ENCODE data around the gene PPP2R2C.

DNA sequence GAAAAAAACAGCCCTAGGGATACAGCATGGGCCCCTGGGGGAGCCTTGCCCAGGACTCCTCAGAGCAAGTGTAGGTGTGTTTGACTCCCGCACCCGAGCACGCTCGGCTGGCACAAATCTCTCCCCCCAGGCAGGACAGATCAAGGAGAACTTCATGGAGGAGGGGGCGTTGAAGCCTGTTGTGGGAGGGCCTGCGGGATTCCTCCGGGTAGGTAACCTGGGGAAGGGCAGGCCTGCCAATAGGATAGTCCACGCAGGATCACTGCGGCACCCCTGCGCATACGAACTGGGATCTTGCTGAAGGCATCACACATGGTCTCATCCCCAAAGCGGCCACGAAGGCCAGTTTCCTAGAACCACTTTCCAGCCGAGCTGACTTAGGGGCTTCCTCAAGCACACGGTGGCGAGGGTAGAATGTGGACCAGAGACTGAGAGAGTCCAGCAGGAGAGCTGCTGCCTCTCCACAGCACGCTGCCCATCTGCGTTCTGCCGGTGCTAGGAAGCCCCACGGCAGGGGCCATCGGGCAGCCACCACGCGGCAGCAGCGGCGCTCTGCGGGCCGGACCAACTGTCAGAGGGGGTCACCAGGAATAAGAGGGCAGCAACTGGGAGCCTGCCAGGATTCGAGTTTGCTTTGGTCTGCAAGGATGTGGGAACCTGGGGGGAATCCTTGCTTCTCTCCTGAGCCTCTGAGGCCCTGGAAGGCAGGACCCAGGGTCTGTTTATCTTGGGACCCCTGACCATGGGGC is 145.9 kb downstream of the PPP2R2C start:
- TF ChIP-seq, protein P1, sequence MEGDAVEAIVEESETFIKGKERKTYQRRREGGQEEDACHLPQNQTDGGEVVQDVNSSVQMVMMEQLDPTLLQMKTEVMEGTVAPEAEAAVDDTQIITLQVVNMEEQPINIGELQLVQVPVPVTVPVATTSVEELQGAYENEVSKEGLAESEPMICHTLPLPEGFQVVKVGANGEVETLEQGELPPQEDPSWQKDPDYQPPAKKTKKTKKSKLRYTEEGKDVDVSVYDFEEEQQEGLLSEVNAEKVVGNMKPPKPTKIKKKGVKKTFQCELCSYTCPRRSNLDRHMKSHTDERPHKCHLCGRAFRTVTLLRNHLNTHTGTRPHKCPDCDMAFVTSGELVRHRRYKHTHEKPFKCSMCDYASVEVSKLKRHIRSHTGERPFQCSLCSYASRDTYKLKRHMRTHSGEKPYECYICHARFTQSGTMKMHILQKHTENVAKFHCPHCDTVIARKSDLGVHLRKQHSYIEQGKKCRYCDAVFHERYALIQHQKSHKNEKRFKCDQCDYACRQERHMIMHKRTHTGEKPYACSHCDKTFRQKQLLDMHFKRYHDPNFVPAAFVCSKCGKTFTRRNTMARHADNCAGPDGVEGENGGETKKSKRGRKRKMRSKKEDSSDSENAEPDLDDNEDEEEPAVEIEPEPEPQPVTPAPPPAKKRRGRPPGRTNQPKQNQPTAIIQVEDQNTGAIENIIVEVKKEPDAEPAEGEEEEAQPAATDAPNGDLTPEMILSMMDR (conservative IDR thresholded peaks at IDR 0.05; ENCODE audit: low read depth, low read length) = no peak
- no peak for TF ChIP-seq EZH2 (IDR thresholded peaks at IDR 0.05; ENCODE audit: low read length, unreplicated experiment)

All from PC-3 (cell line).